Tibial nerve (tissue), 4 donors: ENCODE results near the gene HOXA3. TPM values are rescaled to one million over a fixed set of nuclear protein-coding genes. Genes with fewer than 3 reads are reported as not detected.
A peak's percentile ranks its signal among the peaks of the same experiment; 100 is the strongest.

Source experiments
- DNase-seq, 2 donors: peaks; one replicate each; pipeline ENCODE4 v3.0.0-alpha.2; 2019; ENCODE audit warnings: low spot score in 2 of 2
- H3K27ac ChIP-seq, 4 donors: fragments of 200-600 bp; sonication (generic) in 3 of 4; one replicate each; pipeline ENCODE4 v1.5.1; 2017 to 2019; ENCODE audit warnings: mild to moderate bottlenecking in 1 of 4
- H3K27me3 ChIP-seq, 2 donors: fragments of 200-600 bp; sonication (generic) in 1 of 2; one replicate each; pipeline versions ENCODE4 v1.5.1 to v1.6.0; 2017 to 2019
- H3K36me3 ChIP-seq, 3 donors: fragments of 200-600 bp; sonication (generic); one replicate each; pipeline ENCODE4 v1.5.1; 2018 to 2019
- H3K4me1 ChIP-seq, 4 donors: fragments of 200-600 bp; sonication (generic) in 3 of 4; one replicate each; pipeline ENCODE4 v1.5.1; 2017 to 2019
- H3K4me3 ChIP-seq, 4 donors: fragments of 200-600 bp; sonication (generic) in 3 of 4; one replicate each; pipeline ENCODE4 v1.5.1; 2017 to 2019; ENCODE audit warnings: mild to moderate bottlenecking in 1 of 4, moderate library complexity in 1 of 4
- H3K9me3 ChIP-seq, 4 donors: fragments of 200-600 bp; sonication (generic) in 3 of 4; one replicate each; pipeline ENCODE4 v1.5.1; 2017 to 2019
- CTCF ChIP-seq, 5 experiments: fragments of 200-600 bp in 3 of 5; fragments of 450-650 bp in 2 of 5; sonication (generic) in 3 of 5; IDR thresholded peaks; one replicate each; pipeline ENCODE4 v1.5.1; 2016 to 2019; ENCODE audit warnings: antibody characterized with exemption in 5 of 5, mild to moderate bottlenecking in 3 of 5, moderate library complexity in 2 of 5
- EP300 ChIP-seq, 2 donors: sonication (generic); formaldehyde crosslinking; IDR thresholded peaks; one replicate each; pipeline ENCODE4 v1.6.1; 2017; ENCODE audit warnings: antibody characterized with exemption in 2 of 2, mild to moderate bottlenecking in 1 of 2
- POLR2A ChIP-seq, 2 donors: fragments of 450-650 bp; IDR thresholded peaks; one replicate each; pipeline ENCODE4 v1.6.1; 2017; ENCODE audit warnings: antibody characterized with exemption in 2 of 2, mild to moderate bottlenecking in 2 of 2, moderate library complexity in 2 of 2
- WGBS, 2 donors: methylation state at CpG; one replicate each; pipeline ENCODE4 v1.1.5; 2018; 5-methylcytosine and 5-hydroxymethylcytosine counted together
- total RNA-seq, 4 donors: library from RNA; depleted of rRNA; stranded (reverse); fragments of >200 nt; gene quantifications; one replicate each; pipeline ENCODE4 v1.1.0, GENCODE V29; 2016

The HOXA3 gene
- total RNA-seq, 4 donors from 2014 or later, result 7.0 to 18.8 (median 8.7) TPM

- Histone ChIP-seq H3K36me3 (no peaks in the 10 kb centered on the region), H3K27ac (peak overlapping the region in 2 of 4 donors; percentile 60 to 64), H3K27me3 (peaks cover 0 to 91% of the 10 kb centered on the region in 2 donors), H3K4me3 (peak overlapping the region; percentile 44 to 69 (median 54)), H3K4me1 (peaks cover 0 to 66% (median 14%) of the 10 kb centered on the region in 4 donors), H3K9me3 (no peaks in the 10 kb centered on the region)
- TF ChIP-seq POLR2A (IDR thresholded peaks at IDR 0.05), result no peak
- no peak for TF ChIP-seq EP300 (IDR thresholded peaks at IDR 0.05)
- TF ChIP-seq CTCF (IDR thresholded peaks at IDR 0.05), result no peak
- WGBS, 2 donors, result 17 to 19% methylated on average over 23 to 27 of the region's 27 CpGs
- DNase-seq, result peak in 1 of 2 donors; percentile 21
These were observed 8.9 kb upstream of the HOXA3 start for GRCh38 chr7:27161214-27161720.

- peaks cover 0 to 91% of the 10 kb centered on the region in 2 donors for H3K27me3 ChIP-seq
These were observed 8.3 kb upstream of the HOXA3 start for GRCh38 chr7:27160546-27161213.

GRCh38 chr7:27160145-27160545 lies 7.8 kb upstream of the HOXA3 start:
- peak in 1 of 2 donors; percentile 14 for DNase-seq
- H3K9me3 ChIP-seq, result no peaks in the 10 kb centered on the region
- 67 to 74% methylated on average over 22 to 23 of the region's 23 CpGs for WGBS, 2 donors
- peak overlapping the region; percentile 44 to 69 (median 54) for H3K4me3 ChIP-seq
- H3K4me1 ChIP-seq, result peaks cover 0 to 66% (median 18%) of the 10 kb centered on the region in 4 donors
- TF ChIP-seq CTCF (IDR thresholded peaks at IDR 0.05) (no peak), EP300 (IDR thresholded peaks at IDR 0.05) (no peak), POLR2A (IDR thresholded peaks at IDR 0.05) (no peak)
- no peaks in the 10 kb centered on the region for H3K36me3 ChIP-seq
- H3K27ac ChIP-seq, result peak overlapping the region in 2 of 4 donors; percentile 60 to 64
- peaks cover 0 to 91% of the 10 kb centered on the region in 2 donors for H3K27me3 ChIP-seq

More at GRCh38 chr7:27160546-27161213, 8.3 kb upstream of the HOXA3 start:
- peak overlapping the region; percentile 44 to 69 (median 54) for H3K4me3 ChIP-seq
- no peaks in the 10 kb centered on the region for H3K9me3 ChIP-seq
- 3 to 4% methylated on average over 48 to 49 of the region's 54 CpGs for WGBS, 2 donors
- DNase-seq, result peak; percentile 86 to 93
- peaks cover 0 to 66% (median 14%) of the 10 kb centered on the region in 4 donors for H3K4me1 ChIP-seq
- peak overlapping the region in 3 of 4 donors; percentile 60 to 65 (median 64) for H3K27ac ChIP-seq
- H3K36me3 ChIP-seq, result no peaks in the 10 kb centered on the region
- TF ChIP-seq CTCF (IDR thresholded peaks at IDR 0.05) (peak; percentile 98 to 100 (median 99)), POLR2A (IDR thresholded peaks at IDR 0.05) (no peak), EP300 (IDR thresholded peaks at IDR 0.05) (peak in 1 of 2 donors; percentile 32)

GRCh38 chr7:27159266-27160144 lies 7.1 kb upstream of the HOXA3 start:
- 83 to 85% methylated on average over 27 of the region's 27 CpGs for WGBS, 2 donors
- DNase-seq, result peak in 1 of 2 donors; percentile 7
- no peak for TF ChIP-seq CTCF (IDR thresholded peaks at IDR 0.05)
- no peak for TF ChIP-seq POLR2A (IDR thresholded peaks at IDR 0.05)
- TF ChIP-seq EP300 (IDR thresholded peaks at IDR 0.05), result no peak
- Histone ChIP-seq H3K27ac (peak overlapping the region in 1 of 4 donors; percentile 60), H3K36me3 (no peaks in the 10 kb centered on the region), H3K4me1 (peaks cover 0 to 67% (median 21%) of the 10 kb centered on the region in 4 donors), H3K4me3 (no peak overlapping the region), H3K9me3 (no peaks in the 10 kb centered on the region), H3K27me3 (peaks cover 0 to 91% of the 10 kb centered on the region in 2 donors)
